HG03108 (cell line): ENCODE data around the gene NLRP1.

Experiments
- ATAC-seq: cut with Tn5 transposase; IDR thresholded peaks from one replicate; pipeline ENCODE4 v1.9.1; 2021; ENCODE audit warnings: moderate library complexity; ENCODE audit not compliant: unreplicated experiment

NLRP1 gene

GRCh38 chr17:5526821-5527598, 57.3 kb downstream of the NLRP1 start:
- ATAC-seq: no peak

- no peak for ATAC-seq
Measured at GRCh38 chr17:5523249-5523648, 61.1 kb downstream of the NLRP1 start.

GRCh38 chr17:5522476-5522875, 61.8 kb downstream of the NLRP1 start:
- no peak for ATAC-seq

DNA sequence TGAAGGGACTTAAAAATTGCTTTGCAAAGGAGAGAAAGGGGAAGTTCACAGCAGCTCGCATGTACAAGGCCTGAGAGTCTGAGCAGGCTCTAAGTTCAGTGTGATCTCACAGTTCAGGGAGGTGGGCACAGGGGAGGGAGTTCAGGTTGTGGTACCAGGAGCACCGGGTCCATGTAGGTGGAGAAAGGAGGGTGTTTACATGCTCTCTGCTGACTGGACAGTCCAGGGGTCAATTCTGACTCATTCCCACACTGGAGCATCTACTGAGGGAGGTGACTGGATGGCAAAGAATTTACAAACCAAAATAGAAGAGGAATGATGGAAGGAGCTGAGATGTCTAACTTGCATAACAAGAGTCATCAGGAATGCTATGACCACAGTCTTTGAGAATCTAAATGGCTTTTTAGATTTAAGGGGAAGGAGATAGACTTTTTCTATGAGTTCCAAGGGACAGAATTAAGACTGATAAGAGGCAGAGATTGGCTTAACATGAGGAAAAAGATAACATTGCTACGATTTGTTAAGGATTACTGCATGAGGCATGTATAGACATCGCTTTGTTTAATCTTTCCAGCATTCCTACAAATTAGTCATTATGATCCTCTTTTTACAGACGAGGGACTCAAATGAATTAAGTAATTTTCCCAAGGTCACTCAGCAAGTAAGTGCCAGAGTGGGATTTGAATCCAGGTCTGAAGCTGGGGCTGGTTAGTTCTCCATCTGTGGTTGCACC, 68.1 kb downstream of the NLRP1 start:
- no peak for ATAC-seq

DNA sequence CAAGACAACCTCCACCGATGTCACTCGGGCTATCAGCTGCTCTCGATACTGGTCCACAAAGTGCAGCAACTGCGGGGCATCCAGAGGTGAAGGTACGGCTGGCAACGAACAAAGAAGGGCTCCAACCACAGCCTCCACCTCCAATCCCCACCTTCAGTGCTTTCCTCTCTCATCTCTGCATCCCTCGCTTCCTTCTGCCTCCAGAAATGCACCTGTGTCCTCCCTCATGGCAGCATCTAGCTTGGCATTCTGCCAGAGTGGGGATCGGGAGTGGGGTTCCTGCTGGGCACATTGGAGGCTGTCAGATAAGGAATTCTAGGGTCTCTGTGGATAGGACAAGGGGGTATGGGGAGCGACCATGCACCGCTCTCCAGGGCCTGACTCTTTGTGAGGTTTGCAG, 69.3 kb downstream of the NLRP1 start:
- ATAC-seq: no peak

GRCh38 chr17:5513628-5514027, 70.7 kb downstream of the NLRP1 start:
- ATAC-seq: no peak

DNA sequence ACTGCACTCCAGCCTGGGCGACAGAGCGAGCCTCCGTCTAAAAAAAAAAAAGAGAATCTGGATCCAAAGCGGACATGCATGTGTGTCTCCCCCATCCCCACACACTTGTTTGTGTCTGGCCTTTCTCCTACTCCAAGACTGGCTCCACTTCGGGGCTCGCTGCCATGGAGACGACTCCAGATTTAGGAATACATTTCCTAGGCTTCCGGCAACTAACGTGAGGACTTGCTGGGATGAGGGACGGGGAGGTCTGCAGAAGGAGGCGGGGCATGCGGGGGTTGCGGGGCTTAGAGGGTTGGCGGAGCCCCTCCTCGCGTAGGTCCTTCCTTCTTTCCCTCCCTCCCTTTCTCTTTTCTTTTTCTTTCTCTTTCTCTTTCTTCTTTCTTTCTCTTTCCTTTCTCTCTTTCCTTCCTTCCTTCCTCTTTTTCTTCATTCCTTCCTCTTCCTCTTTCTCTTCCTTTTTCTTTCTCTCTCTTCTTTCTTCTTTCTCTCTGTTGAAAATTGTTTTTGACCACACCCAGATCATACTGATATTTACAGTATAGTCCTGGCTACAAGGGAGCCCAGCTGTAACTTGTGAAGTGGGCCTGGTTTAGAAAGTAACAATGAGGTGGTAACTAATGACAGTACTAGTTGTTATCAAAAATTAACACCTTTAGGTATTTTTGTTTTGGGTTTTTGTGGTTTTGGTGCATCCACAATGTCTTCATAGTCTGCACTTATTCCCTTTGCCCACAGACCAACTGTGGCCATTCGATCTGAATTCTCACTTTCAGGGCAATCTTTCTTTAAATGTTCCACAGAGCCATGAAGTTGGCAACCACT, 72.7 kb downstream of the NLRP1 start:
- no peak for ATAC-seq

- no peak for ATAC-seq
Measured at GRCh38 chr17:5510771-5511170, 73.5 kb downstream of the NLRP1 start.

DNA sequence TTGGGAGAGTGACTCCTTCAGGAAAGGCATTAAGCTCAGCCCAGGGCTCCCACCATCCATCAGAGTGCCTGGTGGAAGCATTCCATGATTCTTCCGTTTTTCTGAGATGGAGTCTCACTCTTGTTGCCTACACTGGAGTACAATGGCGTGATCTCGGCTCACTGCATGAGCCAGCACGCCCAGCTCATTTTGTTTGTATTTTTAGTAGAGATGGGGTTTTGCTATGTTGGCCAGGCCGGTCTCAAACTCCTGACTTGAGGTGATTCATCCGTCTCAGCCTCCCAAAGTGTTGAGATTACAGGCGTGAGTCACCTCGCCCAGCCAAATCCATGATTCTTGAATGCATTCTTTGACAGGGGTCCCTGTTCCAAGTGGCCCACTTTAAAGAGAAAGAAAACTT, 74.8 kb downstream of the NLRP1 start:
- ATAC-seq: no peak

DNA sequence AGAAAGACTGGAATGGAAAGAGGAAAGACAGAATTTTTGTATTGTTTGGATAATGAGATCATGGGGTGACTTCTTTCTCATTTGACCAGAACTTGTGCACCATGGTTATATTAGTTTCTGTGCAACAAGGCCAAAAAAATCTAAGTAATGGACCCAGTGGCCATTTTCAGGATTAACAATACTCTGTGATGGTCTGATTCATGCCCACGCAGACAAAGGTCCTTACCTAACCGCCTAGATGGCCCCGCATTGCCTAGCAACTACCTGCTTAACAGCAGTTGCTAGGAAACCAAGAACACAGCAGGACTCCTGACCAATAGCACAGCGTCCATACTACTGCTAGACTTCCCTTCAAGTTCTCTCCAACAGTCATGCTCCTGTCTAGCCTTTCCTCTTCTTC, 75.5 kb downstream of the NLRP1 start:
- no peak for ATAC-seq

- ATAC-seq: no peak
Measured at GRCh38 chr17:5506307-5506706, 78.0 kb downstream of the NLRP1 start.

DNA sequence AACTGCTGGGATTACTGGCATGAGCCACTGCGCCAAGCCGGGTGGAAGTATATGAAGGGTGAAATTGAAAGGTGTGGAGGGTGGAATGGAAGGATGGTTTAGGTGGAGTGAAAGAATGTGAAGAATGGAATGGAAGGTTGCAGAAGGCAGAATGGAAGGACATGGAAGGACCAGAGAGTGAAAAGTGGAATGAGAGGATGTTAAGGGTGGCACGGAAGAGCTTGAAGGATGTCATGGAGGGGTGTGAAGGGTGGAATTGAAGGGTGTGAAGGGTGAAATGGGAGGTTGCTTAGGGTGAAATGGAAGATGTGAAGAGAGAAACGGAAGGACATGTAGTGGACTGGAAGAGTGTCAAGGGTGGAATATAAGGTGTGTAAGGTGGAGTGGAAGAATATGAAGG, 81.8 kb downstream of the NLRP1 start:
- no peak for ATAC-seq

DNA sequence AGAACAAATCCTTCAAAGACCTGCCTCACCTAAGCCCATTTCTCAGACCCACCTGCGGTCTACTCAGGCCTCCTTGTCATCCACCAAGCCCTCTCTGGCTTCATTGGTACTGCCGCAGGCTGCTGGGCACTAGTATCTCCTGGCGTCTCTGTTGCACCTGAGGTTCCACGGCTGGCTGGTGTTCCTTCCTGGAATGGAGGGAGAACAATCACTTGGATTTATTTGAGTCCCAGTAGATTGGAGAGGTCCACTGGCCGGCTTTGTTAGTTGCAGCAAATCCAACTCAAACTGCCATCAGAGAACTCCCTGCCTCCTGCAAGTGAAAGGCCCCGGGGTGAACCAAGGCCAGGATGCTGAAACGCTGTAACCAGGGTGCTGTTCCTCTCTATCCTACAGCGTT, 82.6 kb downstream of the NLRP1 start:
- no peak for ATAC-seq

- no peak for ATAC-seq
Measured at GRCh38 chr17:5500589-5501391, 83.5 kb downstream of the NLRP1 start.

- no peak for ATAC-seq
Measured at GRCh38 chr17:5500247-5500588, 84.1 kb downstream of the NLRP1 start.

DNA sequence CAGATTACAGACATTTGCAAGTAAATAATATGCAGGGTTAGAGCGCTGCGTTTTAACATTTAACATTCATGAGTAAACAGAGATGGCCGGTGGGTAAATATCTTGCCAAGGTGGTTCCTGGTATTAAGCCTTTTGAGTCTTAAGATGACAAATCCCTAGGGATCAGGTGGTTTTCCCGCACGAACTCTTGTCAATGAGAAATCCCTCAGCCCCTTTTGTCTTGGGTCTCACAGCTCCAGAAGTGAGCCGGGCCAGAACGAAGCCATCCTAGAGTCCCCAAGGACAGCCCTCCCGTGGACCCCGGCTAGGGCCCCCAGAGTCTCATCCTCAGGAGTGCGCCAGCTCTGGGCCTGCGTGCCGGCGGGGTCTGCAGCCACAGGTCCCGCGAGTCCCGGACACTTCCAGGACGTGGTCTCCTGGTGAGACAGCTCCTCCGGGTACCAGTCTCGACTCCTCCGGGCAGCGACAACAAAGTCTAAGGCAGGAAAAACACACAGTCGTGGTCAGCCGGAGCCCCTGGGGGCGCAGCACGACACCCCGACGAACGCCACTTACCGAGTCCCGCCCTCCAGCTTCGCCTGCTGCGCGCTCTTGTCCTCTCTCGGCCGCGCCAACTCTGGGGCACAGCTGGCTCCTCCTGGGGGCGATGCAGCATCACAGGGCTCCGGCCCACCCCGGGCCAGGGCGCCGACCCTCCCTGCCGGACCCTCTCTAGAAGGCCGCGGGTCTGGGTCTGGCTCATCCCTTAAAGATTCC, 84.7 kb downstream of the NLRP1 start:
- ATAC-seq: no peak

DNA sequence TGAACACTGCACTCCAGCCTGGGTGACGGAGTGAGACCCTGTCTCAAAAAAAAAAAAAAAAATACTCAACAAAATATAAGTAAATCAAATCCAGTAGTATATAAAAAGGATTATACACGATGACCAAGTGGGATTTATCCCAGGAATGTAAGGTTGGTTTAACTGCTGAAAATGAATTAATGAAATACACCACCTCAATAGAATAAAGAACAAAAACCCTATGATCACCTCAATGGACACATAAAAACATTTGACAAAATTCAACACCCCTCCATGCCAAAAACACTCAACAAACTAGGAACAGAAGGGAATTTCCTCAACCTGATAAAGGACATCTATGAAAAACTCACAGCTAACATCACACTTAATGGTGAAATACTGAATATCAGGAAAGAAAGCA, 91.3 kb downstream of the NLRP1 start:
- no peak for ATAC-seq

GRCh38 chr17:5488752-5489151, 95.6 kb downstream of the NLRP1 start:
- ATAC-seq: no peak

GRCh38 chr17:5486206-5487124, 97.8 kb downstream of the NLRP1 start, which contains the start of gene MIS12:
Gene MIS12 (plus strand): TSS chr17:5486566. CDS start chr17:5488863, 2,297 bp downstream.
- ATAC-seq: peak; percentile 82
